Stimulated activated CD4-positive, alpha-beta T cell treated with anti-CD3 and anti-CD28 coated beads, Interleukin-4, amount 100 ng/mL, for 1 hour (primary cell): ENCODE data around the gene FBXL16.

Source experiments
- DNase-seq: peaks from one replicate; pipeline ENCODE4 v3.0.0-alpha.2; 2020

Gene FBXL16

DNA sequence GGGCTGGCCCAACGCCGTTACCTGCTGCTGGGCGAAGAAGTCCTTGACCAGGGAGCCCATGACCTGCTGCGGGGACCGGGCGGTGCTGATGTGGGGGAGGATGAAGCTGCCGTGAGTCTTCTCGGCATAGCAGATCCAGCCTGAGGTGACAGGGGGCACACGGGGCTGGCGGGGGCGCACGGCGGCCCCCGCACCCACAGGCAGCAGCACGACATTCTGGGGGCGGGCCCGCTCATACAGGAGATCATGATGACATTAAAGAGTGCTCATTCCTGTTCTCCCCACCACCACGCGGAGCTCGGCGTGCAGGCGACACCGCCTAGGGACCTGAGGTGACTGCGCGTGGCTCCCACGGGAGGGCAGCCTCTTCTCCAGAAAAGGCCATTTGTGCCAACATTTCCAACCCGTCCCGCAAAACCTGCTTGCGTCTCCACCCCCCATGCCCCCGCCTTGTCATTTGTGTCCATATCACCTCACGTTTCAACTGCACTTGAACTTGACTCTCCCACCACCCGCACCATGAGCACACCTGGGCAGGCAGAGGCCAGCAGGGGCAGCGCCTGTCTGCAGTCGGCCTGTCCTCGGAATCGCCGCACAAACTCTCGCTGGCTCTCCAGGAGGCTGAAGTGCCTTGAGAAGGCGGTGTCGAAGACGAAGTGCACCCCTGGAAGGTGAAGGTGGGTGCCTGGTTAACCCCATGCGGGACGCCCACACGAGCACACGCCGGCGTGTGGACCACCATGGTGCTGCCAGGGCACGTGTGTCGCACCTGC lies 28.8 kb upstream of the FBXL16 start:
- DNase-seq: no peak

- DNase-seq: peak; percentile 56
These were observed 28.0 kb upstream of the FBXL16 start for GRCh38 chr16:733382-734207.

GRCh38 chr16:732936-733335 lies 27.3 kb upstream of the FBXL16 start:
- no peak for DNase-seq

GRCh38 chr16:732332-732731 lies 26.7 kb upstream of the FBXL16 start:
- DNase-seq: no peak

DNA sequence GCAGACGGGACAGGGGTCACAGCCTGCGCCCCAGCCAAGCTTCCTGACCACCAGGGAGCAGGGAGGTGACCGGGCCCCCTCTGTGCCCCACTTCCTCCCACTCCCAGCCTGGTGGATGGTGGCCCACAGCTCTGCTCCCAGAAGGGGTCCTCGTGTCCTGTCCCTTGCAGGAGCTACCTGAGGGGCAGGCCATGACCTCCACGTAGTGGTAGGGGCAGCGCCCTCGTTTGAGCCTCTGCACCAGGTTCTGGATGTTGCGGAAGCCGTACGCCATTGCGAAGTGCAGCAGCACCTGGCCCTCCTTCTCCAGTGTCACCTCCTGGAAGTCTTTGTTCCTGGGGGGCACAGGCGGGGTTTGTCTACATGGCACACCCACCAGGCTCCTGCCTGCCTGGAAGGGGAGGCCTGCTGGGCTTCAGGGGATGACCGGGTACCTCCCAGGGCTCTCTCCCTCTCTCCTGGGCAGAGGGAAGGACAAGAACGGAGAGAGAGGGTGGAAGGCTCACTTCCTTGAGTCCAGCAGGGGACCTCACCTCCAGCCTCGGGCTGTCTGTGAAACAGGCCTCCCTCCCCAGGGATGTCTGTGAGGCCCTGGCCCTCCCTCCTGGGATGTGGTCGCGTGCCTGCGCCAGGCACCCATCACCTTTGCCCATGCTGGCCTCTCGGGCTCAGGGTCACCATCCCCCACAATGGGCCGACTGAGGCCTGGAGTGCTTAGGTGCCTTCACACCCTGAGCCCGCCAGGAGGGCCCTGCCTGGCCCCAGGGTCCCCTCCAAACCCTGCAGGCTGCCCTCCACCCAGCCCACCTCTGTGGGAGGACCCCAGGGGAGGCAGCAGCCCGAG lies 25.3 kb upstream of the FBXL16 start:
- DNase-seq: no peak

GRCh38 chr16:729768-730665 lies 24.4 kb upstream of the FBXL16 start:
- DNase-seq: no peak

DNA sequence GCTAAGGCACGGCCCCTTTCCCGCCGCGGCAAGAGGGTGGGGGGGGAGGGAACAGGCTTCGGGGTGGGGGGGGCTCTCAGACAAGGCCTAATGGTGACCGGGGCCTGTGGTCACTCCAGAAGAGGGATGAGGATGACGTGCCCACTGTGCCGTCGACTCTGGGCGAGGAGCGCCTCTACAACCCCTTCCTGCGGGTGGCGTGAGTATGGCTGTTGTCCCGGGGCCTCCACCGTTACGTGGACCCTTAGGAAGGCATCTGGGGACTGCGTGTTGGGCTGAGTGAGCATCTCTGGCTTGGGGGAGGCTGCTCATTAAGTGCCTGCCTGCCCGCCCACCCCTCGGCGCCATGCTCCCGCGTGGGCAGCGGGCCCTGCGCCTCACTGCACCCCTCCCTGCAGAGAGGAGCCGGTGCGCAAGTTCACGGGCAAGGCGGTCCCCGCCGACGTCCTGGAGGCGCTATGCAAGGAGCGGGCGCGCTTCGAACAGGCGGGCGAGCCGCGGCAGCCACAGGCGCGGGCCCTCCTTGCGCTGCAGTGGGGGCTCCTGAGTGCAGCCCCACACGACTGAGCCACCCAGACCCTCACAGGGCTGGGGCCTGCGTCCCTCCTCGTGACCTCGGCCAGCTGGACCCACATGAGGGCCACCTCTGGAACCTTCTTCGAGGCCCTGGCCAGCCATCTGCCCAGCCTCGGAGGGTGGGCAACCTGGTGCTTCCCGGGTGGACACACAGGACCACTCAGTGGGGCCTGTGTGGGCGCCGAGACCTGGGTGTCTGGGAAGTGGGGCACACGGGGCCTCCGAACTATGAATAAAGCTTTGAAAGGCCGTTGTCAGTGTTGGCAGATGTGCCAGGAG lies 23.5 kb upstream of the FBXL16 start:
- DNase-seq: no peak

GRCh38 chr16:728131-728889 lies 22.7 kb upstream of the FBXL16 start:
- peak; percentile 56 for DNase-seq

DNA sequence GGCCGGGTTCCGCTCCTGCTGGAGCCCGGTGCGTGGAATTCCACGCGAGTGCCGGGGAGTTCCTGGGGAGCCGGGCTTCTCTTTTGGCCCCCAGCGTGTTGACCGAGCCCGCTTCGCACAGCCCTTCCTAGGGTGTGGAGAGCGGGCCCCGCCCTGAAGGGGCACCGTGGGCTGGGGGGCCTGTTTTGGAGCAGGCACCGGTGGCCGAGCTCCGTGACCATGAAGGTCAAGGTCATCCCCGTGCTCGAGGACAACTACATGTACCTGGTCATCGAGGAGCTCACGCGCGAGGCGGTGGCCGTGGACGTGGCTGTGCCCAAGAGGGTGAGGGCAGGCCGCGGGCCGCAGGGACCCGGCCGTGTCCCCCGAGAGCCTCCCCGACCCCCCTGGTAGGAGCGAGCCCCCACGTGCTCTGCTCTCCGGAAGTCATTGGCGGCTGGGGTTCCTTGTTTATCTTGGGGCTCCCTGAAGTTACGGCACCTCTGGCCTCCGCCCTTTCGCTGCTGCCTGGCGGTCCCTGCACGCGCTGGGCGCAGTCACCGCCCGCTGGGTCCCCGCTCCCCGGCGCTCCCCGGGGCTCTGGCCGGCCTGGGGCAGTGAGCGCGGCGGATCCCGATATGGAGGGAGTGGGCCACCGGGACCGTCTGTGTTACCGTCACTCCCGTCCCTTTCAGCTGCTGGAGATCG lies 21.8 kb upstream of the FBXL16 start:
- DNase-seq: no peak

DNA sequence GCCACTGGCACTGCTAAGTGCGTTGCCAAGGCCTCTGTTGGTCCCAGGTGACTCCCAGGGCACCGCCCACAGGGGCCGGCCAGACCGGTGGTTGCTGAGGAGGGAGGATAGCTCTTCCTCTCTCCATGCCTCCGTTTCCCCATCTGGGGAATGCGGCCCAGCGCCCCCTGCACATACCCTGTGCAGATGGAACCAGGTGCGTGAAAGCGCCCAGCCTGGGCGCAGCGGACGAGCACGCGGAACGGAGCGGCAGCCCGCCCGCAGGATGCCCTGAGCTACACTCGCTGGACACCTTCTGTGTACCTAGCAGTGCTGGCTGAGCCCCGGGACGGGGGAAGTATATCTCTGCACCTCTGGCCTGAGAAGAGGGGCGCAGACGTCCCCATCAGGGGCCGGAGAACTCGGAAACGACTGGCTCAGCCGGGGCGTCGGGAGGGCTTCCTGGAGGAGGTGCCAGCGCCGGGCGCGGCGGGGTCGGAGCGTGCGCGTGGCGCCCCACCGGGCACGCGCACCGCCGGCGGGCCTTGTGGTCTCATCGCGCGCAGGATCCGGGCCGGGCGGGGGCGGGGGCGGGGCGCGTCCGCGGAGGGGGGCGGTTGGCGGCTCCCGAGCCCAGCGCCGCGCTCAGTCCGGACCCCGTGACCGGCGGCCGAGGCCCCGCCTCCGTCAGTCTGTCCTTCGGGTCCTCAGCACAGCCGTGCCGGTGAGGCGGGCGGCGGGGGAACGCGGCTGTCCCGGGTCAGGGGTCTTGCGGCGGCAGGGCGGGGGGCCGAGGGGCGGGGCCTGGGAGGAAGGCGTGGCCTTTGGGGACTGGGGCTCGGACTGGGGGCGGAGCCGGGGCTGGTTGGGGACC lies 21.1 kb upstream of the FBXL16 start, which contains the start of the genes CCDC78 and HAGHL:
Gene CCDC78, minus strand, starts transcription at position 6 of the 853 bp plus-strand sequence. CDS start 76 bp downstream, outside the sequence.
Gene HAGHL, plus strand, starts transcription at position 669 of the 853 bp plus-strand sequence. CDS start 404 bp downstream, outside the sequence.
- peak; percentile 63 for DNase-seq

DNA sequence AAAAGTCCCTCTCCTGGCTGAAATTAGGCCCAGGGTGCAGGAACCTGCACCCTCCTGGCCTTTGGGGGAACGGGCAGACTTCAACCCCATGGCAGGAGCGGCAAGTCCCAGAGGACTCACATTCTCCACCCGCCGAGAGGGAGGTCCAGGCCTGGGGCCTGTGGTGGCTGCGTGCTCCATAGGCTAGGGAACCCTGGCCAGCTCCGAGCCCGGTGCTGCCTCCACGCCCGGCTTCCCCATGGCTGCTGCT lies 20.5 kb upstream of the FBXL16 start:
- no peak for DNase-seq

- DNase-seq: no peak
These were observed 20.0 kb upstream of the FBXL16 start for GRCh38 chr16:725463-726187.

GRCh38 chr16:725041-725376 lies 19.4 kb upstream of the FBXL16 start:
- no peak for DNase-seq

- DNase-seq: no peak
These were observed 18.8 kb upstream of the FBXL16 start for GRCh38 chr16:724188-725040.

GRCh38 chr16:723695-724094 lies 18.1 kb upstream of the FBXL16 start:
- DNase-seq: no peak

DNA sequence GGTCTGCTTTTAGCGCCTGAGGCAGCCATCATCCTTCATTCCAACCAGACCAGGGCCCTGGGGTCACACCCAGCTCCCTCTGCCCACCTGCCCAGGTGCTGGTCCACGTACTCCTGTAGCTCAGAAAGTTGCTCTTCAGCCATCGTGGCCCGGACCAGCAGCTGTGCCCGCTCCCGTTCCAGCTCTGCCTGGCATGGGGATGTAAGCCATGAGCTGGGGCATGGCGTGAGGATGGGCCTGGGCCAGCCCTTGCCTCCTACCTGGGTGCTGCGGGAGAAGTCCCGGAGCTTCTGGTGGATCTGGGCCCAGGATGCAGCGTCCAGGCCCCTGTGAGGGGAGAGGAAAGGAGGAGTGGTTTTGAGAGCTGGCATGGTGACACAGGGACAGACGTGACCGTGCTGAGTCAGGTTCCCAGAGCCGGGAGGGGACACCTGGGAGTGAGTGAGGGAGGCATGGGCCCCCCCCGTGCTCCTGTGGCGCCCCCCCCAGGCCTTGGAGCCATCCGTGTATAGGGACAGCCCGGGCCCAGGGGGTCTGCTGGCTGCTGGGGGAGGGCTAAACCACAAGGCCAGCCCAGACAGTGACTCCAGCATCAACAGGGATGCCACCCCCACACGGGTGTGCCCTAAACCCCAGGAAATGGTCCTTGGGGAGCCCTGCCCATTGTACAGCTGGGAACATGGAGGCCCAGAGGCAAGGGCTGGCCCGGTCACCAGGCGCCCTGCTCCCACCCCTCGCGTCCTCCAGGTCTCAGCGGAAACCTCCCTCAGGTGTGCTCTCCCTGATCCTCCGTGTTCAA lies 17.4 kb upstream of the FBXL16 start:
- no peak for DNase-seq
